ENCODE results near the gene CEL.

DNA sequence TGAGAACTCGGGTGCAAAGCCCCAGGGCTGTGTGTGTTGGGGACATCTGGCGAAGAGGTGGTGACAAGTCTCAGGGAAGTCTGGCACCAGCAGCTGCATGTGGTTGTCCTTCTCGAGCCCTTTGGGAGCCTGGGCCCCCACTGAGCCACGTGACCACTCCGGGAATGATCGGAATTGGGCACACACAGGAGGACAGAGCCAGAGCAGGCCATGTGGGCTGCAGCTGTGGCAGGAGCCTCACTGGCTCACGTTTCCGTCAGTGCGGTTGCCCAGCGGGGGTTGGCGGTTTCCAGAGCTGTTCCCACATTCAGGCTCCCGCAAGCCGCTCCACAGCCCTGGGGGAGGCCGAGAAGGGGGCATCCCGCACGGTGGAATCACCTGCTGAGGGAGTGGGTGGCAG lies 6.8 kb upstream of the CEL start:
- TF ChIP-seq MAX (IDR thresholded peaks at IDR 0.05) (no peak), RAD21 (IDR thresholded peaks at IDR 0.05; ENCODE audit: low read depth) (no peak), EP300 (IDR thresholded peaks at IDR 0.05; ENCODE audit: borderline replicate concordance) (no peak), NFIC (IDR thresholded peaks at IDR 0.05) (no peak), YY1 (IDR thresholded peaks at IDR 0.05; ENCODE audit: low read depth) (no peak), TAF1 (IDR thresholded peaks at IDR 0.05; ENCODE audit: low read depth) (no peak), FOXM1 (IDR thresholded peaks at IDR 0.05; ENCODE audit: borderline replicate concordance, low read depth) (no peak), ZBTB7A (IDR thresholded peaks at IDR 0.05; ENCODE audit: low read depth) (no peak)
